ENCODE results near the gene PARP14. TPM values are rescaled to one million over a fixed set of nuclear protein-coding genes. Genes with fewer than 3 reads are reported as not detected.

PARP14 gene
- total RNA-seq, 1 experiment from 2014 or later = 17.4 TPM

- no peaks in the 10 kb centered on the region for H3K23me2 ChIP-seq (ENCODE audit: insufficient read length, low read depth, low read length, poor library complexity, severe bottlenecking)
- H4K8ac ChIP-seq (replicated peaks; ENCODE audit: insufficient read length, low read depth, low read length) = no peak overlapping the region
- H3K9me3 ChIP-seq (ENCODE audit: control insufficient read depth, low read depth, low read length) = no peaks in the 10 kb centered on the region
- H3K27me3 ChIP-seq (ENCODE audit: insufficient read depth, low read length) = no peaks in the 10 kb centered on the region
- no peaks in the 10 kb centered on the region for H3K79me1 ChIP-seq (ENCODE audit: insufficient read depth, low read depth, low read length, poor library complexity, severe bottlenecking)
- WGBS (ENCODE audit: extremely low coverage, insufficient read length, low lambda C conversion rate) = no CpG with 5 or more reads among the region's 2 CpGs
- H3K4me2 ChIP-seq (ENCODE audit: insufficient read depth, insufficient read length, low read length) = no peak overlapping the region
- no peak overlapping the region for H2BK15ac ChIP-seq (ENCODE audit: low read depth, low read length)
- no peak overlapping the region for H3K23ac ChIP-seq (ENCODE audit: insufficient read length, low read depth, low read length)
- H4K20me1 ChIP-seq (ENCODE audit: control insufficient read depth, insufficient read depth, insufficient read length) = no peaks in the 10 kb centered on the region
- H3K56ac ChIP-seq (ENCODE audit: insufficient read length, low read depth, low read length) = no peak overlapping the region
- H3K79me2 ChIP-seq (ENCODE audit: insufficient read depth, low read length) = no peaks in the 10 kb centered on the region
- no peak overlapping the region for H4K5ac ChIP-seq (ENCODE audit: insufficient read length, low read depth, low read length)
- no peak overlapping the region for H2BK20ac ChIP-seq (ENCODE audit: low read depth, low read length, poor library complexity, severe bottlenecking)
- H3K4me1 ChIP-seq (ENCODE audit: insufficient read depth, low read length) = no peaks in the 10 kb centered on the region
- H2BK5ac ChIP-seq (ENCODE audit: insufficient read length, low read length) = no peak overlapping the region
- H2BK120ac ChIP-seq (ENCODE audit: low read depth, low read length, poor library complexity, severe bottlenecking) = no peak overlapping the region
- Mint-ChIP-seq H3K4me3 (no peak overlapping the region), H3K27ac (no peak overlapping the region), H3K27me3 (ENCODE audit: low read depth) (peaks cover 13% of the 10 kb centered on the region), H3K9me3 (no peaks in the 10 kb centered on the region; a peak in 1 of 5 replicates), H3K4me1 (peaks cover 0 to 7% of the 10 kb centered on the region in 2 experiments; a peak in 1 of 4 replicates), H3K36me3 (ENCODE audit: insufficient read depth in 1 of 3, low read depth in 3 of 3) (no peaks in the 10 kb centered on the region)
- no peak for TF ChIP-seq CTCF (conservative IDR thresholded peaks at IDR 0.05)
- no peak overlapping the region for H3K27ac ChIP-seq (ENCODE audit: insufficient read length, low read depth, low read length)
- H3K9ac ChIP-seq (ENCODE audit: extremely low read depth, insufficient read length, low read length) = no peak overlapping the region
- no peak overlapping the region for H2AK5ac ChIP-seq (ENCODE audit: insufficient read length, low read length)
- H3K18ac ChIP-seq (ENCODE audit: insufficient read length, low read depth, low read length) = no peak overlapping the region
- H4K91ac ChIP-seq (ENCODE audit: insufficient read length, low read depth, low read length) = no peak overlapping the region
- no peak overlapping the region for H2AFZ ChIP-seq (ENCODE audit: low read length)
- DNase-seq = no peak
- no peak overlapping the region for H3K14ac ChIP-seq (ENCODE audit: insufficient read depth, low read length)
- H2BK12ac ChIP-seq (ENCODE audit: insufficient read length, low read depth, low read length) = no peak overlapping the region
- H3T11ph ChIP-seq (ENCODE audit: low read length) = no peak overlapping the region
- H3K4ac ChIP-seq (ENCODE audit: low read depth, low read length) = no peak overlapping the region
These were observed 18.1 kb upstream of the PARP14 start for GRCh38 chr3:122662505-122662904.
